GM19023 (cell line): ENCODE data around the gene DZIP1.
"Not testable (repeated sequence)": the region's sequence is repeated elsewhere in the genome, so short reads cannot be mapped to it uniquely, and the experiment has no call there.

Experiments
- ATAC-seq: cut with Tn5 transposase; IDR thresholded peaks from one replicate; pipeline ENCODE4 v1.9.1; 2021; ENCODE audit warnings: mild to moderate bottlenecking, moderate library complexity; ENCODE audit not compliant: unreplicated experiment

The DZIP1 gene

DNA sequence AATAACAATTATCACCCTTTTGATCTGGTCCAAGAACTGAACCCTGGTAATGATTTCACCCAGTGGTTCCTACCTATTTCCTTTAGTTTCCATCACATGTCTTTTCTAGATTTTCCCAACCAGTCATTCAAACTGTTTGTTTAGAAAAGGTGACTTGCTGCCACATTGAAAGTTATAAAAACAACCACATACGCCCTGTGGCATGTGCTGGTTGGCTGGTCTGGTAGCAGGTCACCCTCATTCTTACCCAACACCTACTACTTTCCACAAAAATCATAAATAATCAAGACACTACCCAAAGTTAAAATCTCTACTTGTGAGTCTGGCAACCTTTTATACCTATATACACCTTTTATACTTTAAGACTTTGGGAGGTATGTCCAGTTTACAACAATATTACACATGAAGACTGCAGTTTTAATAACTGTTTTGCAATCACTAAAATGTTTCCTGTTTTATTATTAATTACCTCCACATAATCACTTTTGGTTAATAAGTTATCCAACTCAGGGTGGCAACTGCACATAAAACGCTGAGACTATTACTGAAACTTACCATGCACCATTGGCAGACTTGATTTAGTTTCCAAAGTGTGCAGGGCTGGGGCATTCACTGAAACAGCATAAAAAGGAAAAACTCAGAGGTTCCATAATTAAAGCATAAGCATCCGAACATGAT lies 38.9 kb downstream of the DZIP1 start:
- no peak for ATAC-seq

DNA sequence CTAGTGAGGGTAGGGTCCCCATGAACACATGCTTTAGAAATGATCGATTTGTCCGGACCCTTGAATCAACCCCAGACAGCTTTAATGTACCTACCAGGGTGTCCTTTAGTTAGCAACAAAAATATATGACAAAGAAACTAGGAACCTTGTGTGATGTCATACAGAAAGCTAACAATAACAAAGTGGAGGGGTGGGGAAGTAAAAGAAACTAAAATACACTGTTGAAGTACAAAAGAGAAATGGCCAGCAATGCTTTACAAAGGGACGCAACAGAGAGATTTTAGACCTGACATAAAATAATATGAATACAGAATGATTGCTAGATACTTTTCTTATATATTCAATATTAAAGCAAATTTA lies 40.0 kb downstream of the DZIP1 start:
- ATAC-seq = no peak

DNA sequence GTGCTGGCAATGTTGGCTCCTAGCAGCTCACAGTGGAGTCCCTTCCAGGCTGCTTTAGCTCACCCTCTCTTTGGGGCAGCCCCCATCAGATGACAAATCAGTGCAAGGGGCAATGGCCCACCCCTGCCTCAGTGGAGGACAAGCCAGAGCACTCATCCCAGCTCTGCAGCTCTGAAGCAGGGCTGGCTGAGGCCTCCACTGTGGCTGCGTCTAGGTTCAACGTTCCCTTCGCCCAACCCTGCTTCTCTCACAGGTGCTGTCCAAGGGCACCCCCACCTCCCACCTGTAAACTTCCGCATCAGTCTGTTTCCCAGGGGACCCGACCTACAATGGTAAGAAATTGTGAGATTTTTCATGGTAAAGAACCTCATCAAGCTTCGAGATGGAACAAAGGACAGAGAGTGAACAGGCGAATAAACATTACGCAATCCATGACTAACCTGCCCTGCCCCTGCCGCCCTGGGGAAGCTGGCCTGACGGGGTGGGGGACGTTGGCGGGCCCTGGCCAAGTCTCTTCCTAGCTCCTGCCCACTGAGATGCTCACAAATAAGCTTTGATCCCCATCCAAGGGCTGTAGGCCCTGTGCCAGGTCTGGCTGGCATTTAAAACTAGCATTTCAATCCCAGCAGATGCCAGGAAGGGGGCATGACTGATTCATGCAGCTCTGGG lies 40.5 kb downstream of the DZIP1 start:
- ATAC-seq = no peak

DNA sequence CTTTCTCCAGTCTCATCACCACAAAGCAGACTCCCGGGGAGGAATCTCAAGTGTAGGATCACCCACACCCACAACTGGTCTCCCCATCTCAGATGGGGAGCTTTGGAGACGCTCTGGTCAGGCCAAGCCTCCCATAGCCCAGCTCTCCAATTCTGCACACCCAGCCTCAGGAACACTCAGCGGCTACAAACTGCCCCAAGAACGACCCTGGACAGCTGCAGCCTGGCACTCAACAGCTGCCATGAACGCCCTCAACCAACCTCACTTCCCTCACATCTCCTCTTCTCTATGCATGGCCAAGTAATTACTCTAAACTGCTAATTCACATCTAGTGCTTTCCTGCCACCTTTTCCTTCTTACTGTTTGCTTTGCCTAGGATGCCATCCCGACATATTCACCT lies 42.6 kb downstream of the DZIP1 start:
- ATAC-seq = no peak

DNA sequence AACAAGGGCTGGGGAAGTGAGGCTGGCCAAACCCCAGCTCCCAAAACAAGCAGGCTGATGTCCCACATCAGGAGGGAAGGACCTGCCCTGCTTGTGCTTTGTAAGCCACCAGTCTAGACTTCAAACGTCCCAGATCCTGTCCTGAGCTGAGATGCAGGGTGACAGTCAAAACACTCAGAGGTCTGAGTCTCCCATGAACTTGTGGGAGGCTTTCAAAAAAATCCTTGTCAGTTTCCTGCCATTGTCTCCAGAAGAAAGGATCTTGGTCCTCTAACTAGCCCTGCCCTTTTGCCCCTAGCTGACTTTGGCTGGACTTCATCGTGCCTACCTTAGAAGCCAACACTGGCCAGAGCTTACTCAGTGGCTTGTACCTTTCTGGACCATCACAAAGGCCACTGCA lies 43.3 kb downstream of the DZIP1 start:
- ATAC-seq = no peak

DNA sequence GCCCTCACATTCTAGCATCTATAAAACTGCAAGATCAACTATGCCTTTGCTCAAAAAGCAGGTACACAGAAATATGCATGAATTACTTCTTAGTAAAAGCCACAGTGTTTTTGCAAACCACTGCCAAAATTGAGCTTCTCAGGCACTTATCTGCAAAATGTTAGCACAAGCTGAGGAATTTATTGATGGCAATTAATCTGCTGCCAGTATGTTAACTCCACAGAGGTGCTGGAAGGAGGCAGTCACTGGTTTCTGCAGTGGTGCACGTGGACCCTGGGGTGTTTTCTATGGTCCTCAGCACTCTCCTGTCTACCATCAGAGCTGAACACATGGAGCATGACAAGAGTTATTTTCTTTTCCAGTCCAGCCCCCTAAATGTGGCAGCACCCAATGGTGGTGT lies 47.8 kb downstream of the DZIP1 start:
- no peak for ATAC-seq

DNA sequence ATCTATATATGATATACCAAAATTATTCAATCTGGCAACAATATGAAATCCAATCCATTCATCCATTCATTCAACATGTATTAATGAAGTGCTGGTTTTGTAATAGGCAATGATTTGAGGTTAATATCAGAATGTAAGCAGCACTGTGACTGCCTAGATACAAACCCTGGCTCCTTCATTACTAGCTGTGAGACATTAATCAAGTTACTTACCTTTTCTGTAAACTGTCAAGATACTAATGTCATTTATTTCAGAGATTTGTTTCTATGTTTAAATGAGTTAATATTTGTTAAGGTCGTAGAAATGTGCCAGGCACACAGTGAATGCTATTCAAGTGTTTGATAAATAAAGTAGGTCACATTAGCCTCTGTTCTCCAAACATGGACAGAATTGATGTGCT lies 51.0 kb downstream of the DZIP1 start:
- ATAC-seq = no peak

DNA sequence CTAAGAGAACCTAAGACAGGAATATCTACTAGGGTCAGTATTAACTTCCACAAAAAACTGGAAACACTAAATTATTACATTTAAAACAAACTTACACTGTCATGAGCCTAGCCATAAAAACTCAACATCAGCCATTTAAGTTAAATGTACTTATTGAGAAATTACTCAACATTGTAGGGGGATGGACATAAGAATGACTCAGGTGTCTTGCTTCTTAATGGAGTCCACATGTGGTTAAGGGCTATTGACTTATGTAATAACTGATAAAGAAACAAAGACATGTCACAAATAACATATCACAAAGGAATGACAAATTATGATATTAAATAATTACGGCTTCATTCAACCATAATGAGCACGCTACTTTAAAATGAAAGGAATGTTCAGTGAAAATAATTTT lies 55.8 kb downstream of the DZIP1 start:
- no peak for ATAC-seq

DNA sequence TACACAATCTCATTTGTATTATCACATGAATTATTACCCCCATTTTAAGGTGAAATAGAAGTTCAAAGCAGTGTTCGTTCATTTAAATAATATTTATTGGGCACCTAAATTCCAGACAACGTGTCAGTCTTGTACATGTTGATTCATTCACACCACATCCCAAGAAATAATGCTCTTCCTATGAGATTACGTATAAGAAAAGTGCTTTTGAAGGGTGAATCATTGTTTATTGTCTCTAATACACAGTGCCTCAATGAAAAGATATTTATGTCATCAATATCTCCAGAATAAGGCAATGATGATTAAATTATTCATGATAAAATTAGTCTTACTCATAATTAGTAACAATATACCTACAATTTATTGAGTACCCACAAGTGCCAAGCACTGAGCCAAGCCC lies 56.4 kb downstream of the DZIP1 start:
- ATAC-seq = no peak

DNA sequence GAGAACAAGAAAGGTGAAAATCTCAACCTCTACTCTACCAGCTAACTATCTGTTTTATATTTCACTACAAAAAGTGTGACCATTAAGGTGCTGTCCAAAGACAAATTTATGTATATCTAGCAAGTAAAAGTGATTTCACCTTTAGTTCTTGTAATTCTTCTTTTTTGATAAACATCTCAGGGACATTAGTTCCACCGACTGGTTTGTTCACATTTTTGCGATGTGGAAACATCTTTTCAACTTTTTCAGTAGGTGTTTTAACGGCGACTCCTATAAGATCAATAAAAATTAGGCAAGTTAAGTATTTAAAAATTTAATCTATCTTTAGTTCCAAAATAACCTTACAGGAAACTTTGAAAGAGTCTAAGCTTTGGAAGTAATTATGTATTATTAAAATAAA lies 58.6 kb downstream of the DZIP1 start:
- ATAC-seq = no peak

DNA sequence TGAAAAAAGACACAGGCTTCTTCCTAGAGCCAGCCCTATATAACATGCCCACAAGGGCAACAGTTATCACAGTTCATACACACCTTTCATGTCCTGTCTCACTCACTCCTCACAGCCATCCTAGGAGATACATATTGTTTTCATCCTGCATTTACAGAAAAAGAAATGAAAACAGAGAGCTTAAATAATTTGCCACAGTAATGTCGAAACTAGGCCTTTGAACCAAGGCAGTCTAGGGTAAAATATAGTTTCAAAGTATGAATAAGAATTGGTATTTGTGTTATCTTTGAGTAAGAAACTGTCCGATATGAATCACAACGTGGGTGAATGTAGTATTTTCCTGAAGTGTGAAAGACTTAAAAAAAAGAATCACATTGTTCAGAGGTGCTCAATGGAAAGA lies 65.2 kb downstream of the DZIP1 start:
- ATAC-seq = peak; percentile 88

DNA sequence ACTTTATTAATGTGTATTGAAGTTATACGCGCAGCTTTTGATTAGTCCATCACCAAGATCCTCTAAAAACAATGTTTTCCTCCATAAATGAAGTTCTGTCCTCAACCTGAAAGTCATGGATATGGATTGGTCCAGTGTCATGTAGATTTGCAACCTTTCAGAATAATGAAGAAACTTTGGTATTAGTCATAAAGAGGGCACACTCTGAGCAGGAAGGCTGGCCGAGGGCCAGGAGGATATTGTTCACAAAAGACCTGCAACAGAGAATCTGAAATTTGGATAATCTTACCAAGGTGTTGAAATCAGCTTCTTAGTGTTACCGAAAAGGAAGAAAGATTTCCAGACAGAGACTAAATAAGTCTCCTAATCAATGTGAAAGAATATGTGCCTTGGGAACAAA lies 71.3 kb downstream of the DZIP1 start:
- no peak for ATAC-seq

DNA sequence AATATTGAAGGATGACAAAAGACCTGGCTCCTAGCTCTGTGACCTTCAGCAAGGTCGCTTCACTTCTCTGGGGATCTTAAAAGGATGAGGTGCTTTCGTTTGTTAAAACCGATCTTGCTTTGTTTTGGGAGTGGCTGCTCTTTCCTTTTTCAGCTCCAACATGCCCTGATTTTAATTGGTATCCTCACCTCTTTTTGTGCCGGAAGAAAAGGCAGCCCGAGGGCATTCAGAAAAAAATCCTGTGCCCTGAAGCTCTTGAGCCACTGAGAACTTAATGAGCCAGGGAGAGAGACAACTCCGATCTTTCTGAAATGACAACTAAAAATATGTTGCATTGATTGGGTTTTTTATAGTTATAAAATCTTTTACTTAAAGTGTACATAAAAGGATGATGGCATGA lies 72.6 kb downstream of the DZIP1 start:
- no peak for ATAC-seq

DNA sequence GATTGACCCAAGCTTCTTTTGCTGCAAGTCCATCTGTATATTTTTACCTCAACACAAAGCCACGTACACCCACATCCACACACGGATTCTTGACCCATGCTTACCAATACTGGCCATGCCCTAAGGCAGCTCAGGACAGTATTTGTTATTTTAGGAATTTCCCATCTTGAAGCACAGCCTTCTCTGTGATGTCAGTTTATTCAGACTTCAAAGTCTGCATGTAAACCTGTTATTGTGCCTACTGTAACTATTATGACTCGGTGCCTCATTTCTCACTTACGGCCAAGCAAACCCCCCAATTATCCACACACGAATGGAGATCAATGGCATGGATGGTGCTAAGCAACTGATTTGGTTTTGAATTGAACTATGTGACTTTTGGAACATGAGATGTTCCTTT lies 74.5 kb downstream of the DZIP1 start:
- ATAC-seq = no peak

DNA sequence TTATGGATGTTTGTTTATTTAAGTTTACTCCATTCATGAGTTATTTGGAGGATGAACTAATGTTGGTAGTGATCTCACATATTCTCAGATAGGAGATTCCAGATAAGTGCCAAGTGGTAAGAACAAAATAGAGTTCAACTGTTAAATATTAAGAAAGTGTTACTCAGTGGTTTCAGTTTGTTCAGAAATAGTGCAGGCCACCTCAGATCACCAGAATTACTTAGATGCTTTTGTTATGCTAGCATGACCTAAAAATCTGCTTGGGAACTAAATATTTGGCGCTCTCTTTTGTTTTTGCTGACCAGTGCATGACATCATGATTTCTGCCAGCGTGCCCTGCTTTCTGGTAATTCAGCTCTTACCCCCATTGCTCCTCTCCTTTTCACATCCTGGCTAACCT lies 76.4 kb downstream of the DZIP1 start:
- ATAC-seq = no peak

DNA sequence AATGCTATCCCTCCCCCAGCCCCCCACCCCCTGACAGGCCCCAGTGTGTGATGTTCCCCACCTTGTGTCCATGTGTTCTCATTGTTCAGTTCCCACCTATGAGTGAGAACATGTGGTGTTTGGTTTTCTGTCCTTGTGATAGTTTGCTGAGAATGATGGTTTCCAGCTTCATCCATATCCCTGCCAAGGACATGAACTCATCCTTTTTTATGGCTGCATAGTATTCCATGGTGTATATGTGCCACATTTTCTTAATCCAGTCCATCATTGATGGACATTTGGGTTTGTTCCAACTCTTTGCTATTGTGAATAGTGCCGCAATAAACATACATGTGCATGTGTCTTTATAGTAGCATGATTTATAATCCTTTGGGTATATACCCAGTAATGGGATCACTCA lies 78.7 kb downstream of the DZIP1 start:
- ATAC-seq = not testable (repeated sequence)

DNA sequence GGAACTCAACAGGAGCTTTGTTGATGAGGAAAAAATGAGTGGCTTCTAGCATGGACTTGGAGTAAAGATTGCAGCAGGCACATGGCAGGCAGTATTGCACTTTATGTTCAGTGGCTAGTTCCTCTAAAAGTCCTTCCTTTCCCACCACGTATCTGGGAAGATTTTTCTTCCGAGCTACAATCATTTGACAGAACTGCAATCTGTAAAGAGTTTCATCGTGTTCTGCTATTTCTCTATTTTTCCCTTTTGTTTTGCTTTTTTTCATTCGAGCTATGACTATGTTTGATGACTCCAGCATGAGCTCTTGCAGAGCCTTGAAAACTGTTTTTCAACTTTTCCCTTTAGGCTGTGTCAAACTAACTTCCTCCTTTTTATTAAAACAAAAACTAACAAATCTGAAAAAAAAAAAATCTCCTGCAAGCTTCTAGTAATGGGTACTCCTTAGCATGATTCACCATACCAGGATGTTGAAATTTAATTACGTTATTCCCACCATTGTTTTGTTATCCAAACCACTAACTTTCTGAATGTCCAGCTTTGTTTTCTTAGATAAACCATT lies 79.7 kb downstream of the DZIP1 start:
- no peak for ATAC-seq

DNA sequence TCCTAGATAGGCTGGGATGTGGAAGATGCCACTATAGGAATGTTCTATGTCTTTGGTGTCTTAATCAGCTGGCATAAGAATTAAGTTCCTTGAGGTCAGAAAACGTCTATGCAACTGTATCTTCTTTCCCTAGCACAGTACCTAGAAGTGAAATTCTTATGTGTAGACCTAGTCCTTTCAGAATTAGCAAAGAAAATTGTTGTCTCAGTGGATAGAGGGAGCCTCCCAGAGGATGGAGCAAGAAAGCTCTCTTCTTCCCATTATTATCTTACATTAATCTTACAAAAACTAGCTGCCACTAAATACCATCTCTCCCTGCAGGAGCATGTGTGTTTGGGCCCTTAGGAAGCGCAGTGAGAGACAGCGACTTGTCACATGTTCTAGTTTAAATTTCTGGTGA lies 80.4 kb downstream of the DZIP1 start:
- no peak for ATAC-seq

DNA sequence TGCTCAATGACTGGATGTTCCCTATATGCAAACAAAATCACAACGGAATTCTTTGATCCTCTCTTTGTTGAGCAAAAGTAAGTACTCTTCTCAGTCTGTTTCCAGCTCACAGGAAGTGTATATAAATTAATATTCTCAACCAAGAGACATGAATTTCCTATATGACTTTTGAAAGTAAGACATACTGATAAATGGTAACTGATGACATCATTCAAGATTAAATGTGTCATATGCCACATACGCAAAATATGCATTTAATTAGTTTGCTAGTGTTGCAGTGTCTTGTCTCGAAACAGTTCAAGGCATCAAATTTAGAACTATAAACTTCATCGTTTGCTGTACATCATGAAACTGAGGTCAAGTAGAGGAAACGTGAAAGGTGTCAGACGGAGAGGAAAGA lies 84.1 kb downstream of the DZIP1 start:
- ATAC-seq = no peak

DNA sequence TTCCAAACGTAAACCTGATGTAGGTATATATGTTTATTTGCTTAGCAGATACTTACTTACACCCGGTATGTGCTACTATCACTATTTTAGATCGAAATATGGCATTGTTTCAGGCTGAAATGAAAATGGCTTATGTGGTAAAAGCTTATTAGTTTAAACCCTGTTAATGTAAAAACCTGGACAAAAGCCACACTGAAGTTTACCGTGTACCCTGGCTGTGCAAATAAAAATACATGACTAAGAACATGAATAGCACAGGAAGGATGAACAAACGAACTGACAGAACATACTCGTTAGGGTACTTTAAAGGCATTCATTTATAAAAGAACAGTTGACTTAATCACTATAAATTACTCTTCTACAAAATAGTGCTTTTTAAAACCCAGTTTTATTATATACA lies 85.4 kb downstream of the DZIP1 start:
- ATAC-seq = no peak

DNA sequence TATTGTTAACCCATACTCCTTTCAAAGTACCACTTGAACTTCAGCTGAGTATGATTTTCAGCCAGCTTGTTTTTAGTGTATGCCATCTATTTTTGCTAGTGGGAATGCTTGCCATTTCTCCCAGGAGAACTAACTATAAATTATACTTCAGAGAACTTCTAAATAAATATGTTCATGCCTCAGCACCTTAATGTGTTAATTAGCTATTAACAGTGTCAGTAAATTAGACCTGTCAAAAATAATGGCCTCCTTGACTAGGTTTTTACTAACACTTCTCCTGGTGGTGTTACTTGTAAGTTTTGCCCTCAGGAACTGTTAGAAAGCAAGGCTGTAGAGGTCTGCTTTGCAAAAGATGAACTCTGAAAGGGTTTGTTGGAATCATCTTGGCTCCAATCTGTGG lies 87.5 kb downstream of the DZIP1 start:
- ATAC-seq = no peak

DNA sequence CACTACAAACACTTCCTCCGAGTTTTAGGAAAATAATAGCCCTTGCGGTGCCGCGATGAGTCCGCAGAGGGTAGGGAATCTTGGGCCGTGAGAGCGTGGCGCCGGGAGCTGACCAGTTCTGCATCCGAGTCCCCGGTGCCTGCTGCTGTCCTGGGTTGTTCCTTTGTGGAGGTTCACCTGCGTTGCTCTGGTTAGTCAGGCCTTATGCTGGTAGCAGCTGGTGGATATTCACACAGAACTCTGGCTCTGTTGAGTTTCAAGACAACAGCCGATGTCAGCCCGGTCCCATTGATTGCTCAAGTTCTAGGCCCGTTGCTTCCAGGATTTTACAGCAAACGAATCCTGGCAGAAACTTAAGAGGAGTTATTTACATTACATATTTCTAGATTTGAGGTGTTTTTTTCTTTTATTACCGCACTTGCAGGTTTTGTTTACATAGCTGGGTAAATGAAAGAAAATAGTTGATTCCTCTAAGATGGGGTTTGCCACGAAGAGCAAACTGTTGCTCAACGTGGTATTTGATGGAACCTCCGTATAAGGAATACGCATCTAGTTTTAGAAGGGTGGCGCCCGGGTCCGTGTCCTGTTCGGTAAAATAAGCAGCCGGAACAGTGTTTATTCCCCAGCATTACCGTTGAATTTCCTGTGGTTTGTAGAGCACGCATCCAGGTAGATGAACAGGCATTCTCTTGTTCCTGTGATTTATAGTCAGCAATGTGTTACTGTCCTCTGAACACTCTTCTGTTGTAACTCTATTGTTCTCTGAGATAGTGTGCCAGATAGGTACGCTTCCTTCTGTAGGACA lies 90.7 kb downstream of the DZIP1 start:
- ATAC-seq = no peak
